MM.1S (cell line): ENCODE measurements around the gene PLEKHG5.

ENCODE experiments used
- DNase-seq: peaks from one replicate; pipeline ENCODE4 v3.0.0-alpha.2; 2015
- H2AFZ ChIP-seq: fragments of 300-600 bp; sonication (generic); 2 replicates; pipeline ENCODE4 v1.6.0; 2016; ENCODE audit warnings: antibody characterized with exemption, low read length
- H3F3A ChIP-seq: fragments of 300-600 bp; sonication (generic); 2 replicates; pipeline ENCODE4 v1.6.1; 2016; ENCODE audit warnings: mild to moderate bottlenecking, antibody characterized with exemption, low read length, moderate library complexity, mixed read lengths; ENCODE audit not compliant: insufficient read depth
- H3K27ac ChIP-seq: fragments of 300-600 bp; sonication (generic); 2 replicates; pipeline ENCODE4 v1.5.1; 2016; ENCODE audit warnings: mild to moderate bottlenecking, low read length
- H3K27me3 ChIP-seq: fragments of 300-600 bp; sonication (generic); replicated peaks from 2 replicates; pipeline ENCODE4 v1.6.0; 2016; ENCODE audit warnings: low read length; ENCODE audit not compliant: insufficient read depth
- H3K36me3 ChIP-seq: fragments of 300-600 bp; sonication (generic); replicated peaks from 2 replicates; pipeline ENCODE4 v1.6.1; 2016; ENCODE audit warnings: mild to moderate bottlenecking, low read length, mixed read lengths; ENCODE audit not compliant: insufficient read depth
- H3K4me1 ChIP-seq: fragments of 300-600 bp; sonication (generic); 2 replicates; pipeline ENCODE4 v1.6.1; 2016; ENCODE audit warnings: low read length, mixed read lengths
- H3K4me2 ChIP-seq: fragments of 300-600 bp; sonication (generic); 2 replicates; pipeline ENCODE4 v1.6.0; 2016; ENCODE audit warnings: low read depth, low read length
- H3K4me3 ChIP-seq: fragments of 300-600 bp; sonication (generic); 2 replicates; pipeline ENCODE4 v1.5.1; 2016; ENCODE audit warnings: low read length, mixed read lengths
- H3K79me2 ChIP-seq: fragments of 300-600 bp; sonication (generic); 2 replicates; pipeline ENCODE4 v1.6.1; 2016; ENCODE audit warnings: mixed run types, low read length, mixed read lengths
- H3K9ac ChIP-seq: fragments of 300-600 bp; sonication (generic); 2 replicates; pipeline ENCODE4 v1.6.1; 2016; ENCODE audit warnings: low read length, mixed read lengths
- H3K9me2 ChIP-seq: fragments of 300-600 bp; sonication (generic); replicated peaks from 2 replicates; pipeline ENCODE4 v1.6.1; 2016; ENCODE audit warnings: mild to moderate bottlenecking, low read length, mixed read lengths; ENCODE audit not compliant: insufficient read depth
- H3K9me3 ChIP-seq: fragments of 300-600 bp; sonication (generic); replicated peaks from 2 replicates; pipeline ENCODE4 v1.6.1; 2016; ENCODE audit warnings: mild to moderate bottlenecking, low read length, mixed read lengths; ENCODE audit not compliant: insufficient read depth
- H4K20me1 ChIP-seq: fragments of 300-600 bp; sonication (generic); 2 replicates; pipeline ENCODE4 v1.6.1; 2016; ENCODE audit warnings: mild to moderate bottlenecking, low read length, moderate library complexity, mixed read lengths; ENCODE audit not compliant: insufficient read depth
- EZH2 ChIP-seq: fragments of 300-600 bp; sonication (generic); optimal IDR thresholded peaks from 2 replicates; pipeline ENCODE3; 2017; ENCODE audit warnings: low read depth, mild to moderate bottlenecking, antibody characterized with exemption, low read length, mixed read lengths
- EZH2phosphoT487 ChIP-seq: fragments of 300-600 bp; sonication (generic); IDR thresholded peaks from 2 replicates; pipeline ENCODE4 v1.6.1; 2018; ENCODE audit warnings: antibody characterized with exemption, low read length
- TF ChIP-seq, protein P1 (sequence below): fragments of 300-600 bp; sonication (generic); IDR thresholded peaks from 2 replicates; pipeline ENCODE4 v1.5.1; 2016; ENCODE audit warnings: antibody characterized with exemption, low read length, mixed read lengths

The PLEKHG5 gene

GRCh38 chr1:6508816-6509189 lies 17.3 kb upstream of the PLEKHG5 start:
- H3K27me3 ChIP-seq, result peaks cover 60% of the 10 kb centered on the region
- H3F3A ChIP-seq, result no peaks in the 10 kb centered on the region
- H3K79me2 ChIP-seq, result no peaks in the 10 kb centered on the region
- DNase-seq, result no peak
- no peak overlapping the region for H2AFZ ChIP-seq
- H4K20me1 ChIP-seq, result no peaks in the 10 kb centered on the region
- H3K9me2 ChIP-seq, result no peaks in the 10 kb centered on the region
- H3K4me1 ChIP-seq, result peaks cover 4% of the 10 kb centered on the region; the same call in 1 of the 2 replicates
- no peak overlapping the region for H3K4me3 ChIP-seq
- no peak overlapping the region for H3K9ac ChIP-seq
- H3K9me3 ChIP-seq, result no peaks in the 10 kb centered on the region
- no peak overlapping the region for H3K4me2 ChIP-seq
- no peak overlapping the region for H3K27ac ChIP-seq
- H3K36me3 ChIP-seq, result no peaks in the 10 kb centered on the region
- TF ChIP-seq EZH2 (no peak), EZH2phosphoT487 (no peak)
- TF ChIP-seq, protein P1, sequence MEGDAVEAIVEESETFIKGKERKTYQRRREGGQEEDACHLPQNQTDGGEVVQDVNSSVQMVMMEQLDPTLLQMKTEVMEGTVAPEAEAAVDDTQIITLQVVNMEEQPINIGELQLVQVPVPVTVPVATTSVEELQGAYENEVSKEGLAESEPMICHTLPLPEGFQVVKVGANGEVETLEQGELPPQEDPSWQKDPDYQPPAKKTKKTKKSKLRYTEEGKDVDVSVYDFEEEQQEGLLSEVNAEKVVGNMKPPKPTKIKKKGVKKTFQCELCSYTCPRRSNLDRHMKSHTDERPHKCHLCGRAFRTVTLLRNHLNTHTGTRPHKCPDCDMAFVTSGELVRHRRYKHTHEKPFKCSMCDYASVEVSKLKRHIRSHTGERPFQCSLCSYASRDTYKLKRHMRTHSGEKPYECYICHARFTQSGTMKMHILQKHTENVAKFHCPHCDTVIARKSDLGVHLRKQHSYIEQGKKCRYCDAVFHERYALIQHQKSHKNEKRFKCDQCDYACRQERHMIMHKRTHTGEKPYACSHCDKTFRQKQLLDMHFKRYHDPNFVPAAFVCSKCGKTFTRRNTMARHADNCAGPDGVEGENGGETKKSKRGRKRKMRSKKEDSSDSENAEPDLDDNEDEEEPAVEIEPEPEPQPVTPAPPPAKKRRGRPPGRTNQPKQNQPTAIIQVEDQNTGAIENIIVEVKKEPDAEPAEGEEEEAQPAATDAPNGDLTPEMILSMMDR, result no peak

- no peaks in the 10 kb centered on the region for H4K20me1 ChIP-seq
- no peaks in the 10 kb centered on the region for H3K79me2 ChIP-seq
- no peaks in the 10 kb centered on the region for H3F3A ChIP-seq
- no peak overlapping the region for H3K4me3 ChIP-seq
- H3K4me2 ChIP-seq, result no peak overlapping the region
- H3K27ac ChIP-seq, result no peak overlapping the region
- no peaks in the 10 kb centered on the region for H3K9me3 ChIP-seq
- H3K9me2 ChIP-seq, result no peaks in the 10 kb centered on the region
- H3K36me3 ChIP-seq, result no peaks in the 10 kb centered on the region
- peaks cover 4% of the 10 kb centered on the region; the same call in 1 of the 2 replicates for H3K4me1 ChIP-seq
- no peak overlapping the region for H3K9ac ChIP-seq
- no peak overlapping the region for H2AFZ ChIP-seq
- H3K27me3 ChIP-seq, result peaks cover 65% of the 10 kb centered on the region
- TF ChIP-seq EZH2 (no peak), EZH2phosphoT487 (no peak)
- TF ChIP-seq, protein P1, result no peak
- no peak for DNase-seq
These were observed 16.8 kb upstream of the PLEKHG5 start for GRCh38 chr1:6508154-6508815.

- Histone ChIP-seq H3K4me2 (no peak overlapping the region), H3K4me3 (no peak overlapping the region), H3K27me3 (peaks cover 73% of the 10 kb centered on the region), H3K9me3 (no peaks in the 10 kb centered on the region), H3K36me3 (no peaks in the 10 kb centered on the region), H3K9ac (no peak overlapping the region), H3K4me1 (no peaks in the 10 kb centered on the region), H3K27ac (no peak overlapping the region), H3K79me2 (no peaks in the 10 kb centered on the region), H4K20me1 (no peaks in the 10 kb centered on the region), H3F3A (no peaks in the 10 kb centered on the region), H3K9me2 (no peaks in the 10 kb centered on the region), H2AFZ (no peak overlapping the region)
- no peak for DNase-seq
- TF ChIP-seq, protein P1, result no peak
- TF ChIP-seq EZH2phosphoT487, result no peak
These were observed 16.0 kb upstream of the PLEKHG5 start for GRCh38 chr1:6507461-6507911.
